Stomach (tissue), 4 donors: Measurements from ENCODE around the gene CTIF.
"Not testable (repeated sequence)": the region's sequence is repeated elsewhere in the genome, so short reads cannot be mapped to it uniquely, and the experiment has no call there.

ENCODE experiments used
- CTCF ChIP-seq, 7 experiments: fragments of 450-650 bp in 4 of 7; fragments of 200-600 bp in 3 of 7; sonication (generic) in 3 of 7; IDR thresholded peaks; one replicate each; pipeline ENCODE4 v1.5.1; 2016 to 2019; ENCODE audit warnings: antibody characterized with exemption in 7 of 7, control low read depth in 2 of 7, mild to moderate bottlenecking in 1 of 7
- POLR2A ChIP-seq, 4 donors: fragments of 450-650 bp; IDR thresholded peaks; one replicate each; pipeline ENCODE4 v1.6.1; 2016; ENCODE audit warnings: antibody characterized with exemption in 4 of 4, control low read depth in 2 of 4, mild to moderate bottlenecking in 1 of 4, moderate library complexity in 1 of 4
- POLR2AphosphoS5 ChIP-seq, 3 donors: sonication (generic); formaldehyde crosslinking; IDR thresholded peaks; one replicate each; pipeline ENCODE4 v1.6.1; 2016; ENCODE audit warnings: antibody characterized with exemption in 3 of 3

DNA sequence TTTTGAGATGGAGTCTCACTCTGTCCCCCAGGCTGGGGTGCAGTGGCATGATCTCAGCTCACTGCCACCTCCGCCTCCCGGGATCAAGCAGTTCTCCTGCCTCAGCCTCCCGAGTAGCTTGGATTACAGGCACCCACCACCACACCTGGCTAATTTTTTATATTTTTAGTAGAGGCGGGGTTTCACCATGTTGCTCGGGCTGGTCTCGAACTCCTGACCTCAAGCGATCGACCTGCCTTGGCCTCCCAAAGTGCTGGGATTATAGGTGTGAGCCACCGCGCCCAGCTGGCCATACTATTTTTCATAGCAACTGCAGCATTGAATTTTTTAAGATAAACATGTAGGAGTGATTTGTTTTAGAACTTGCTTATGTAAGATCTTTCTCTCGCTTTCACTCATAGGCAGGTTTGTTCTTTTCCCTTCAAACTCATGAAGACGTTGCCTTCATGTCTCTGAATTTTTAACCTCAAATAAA is 273.2 kb downstream of the CTIF start:
- TF ChIP-seq CTCF, POLR2AphosphoS5, POLR2A (IDR thresholded peaks at IDR 0.05): not testable (repeated sequence)
